ENCODE results near the gene BTBD19.

DNA sequence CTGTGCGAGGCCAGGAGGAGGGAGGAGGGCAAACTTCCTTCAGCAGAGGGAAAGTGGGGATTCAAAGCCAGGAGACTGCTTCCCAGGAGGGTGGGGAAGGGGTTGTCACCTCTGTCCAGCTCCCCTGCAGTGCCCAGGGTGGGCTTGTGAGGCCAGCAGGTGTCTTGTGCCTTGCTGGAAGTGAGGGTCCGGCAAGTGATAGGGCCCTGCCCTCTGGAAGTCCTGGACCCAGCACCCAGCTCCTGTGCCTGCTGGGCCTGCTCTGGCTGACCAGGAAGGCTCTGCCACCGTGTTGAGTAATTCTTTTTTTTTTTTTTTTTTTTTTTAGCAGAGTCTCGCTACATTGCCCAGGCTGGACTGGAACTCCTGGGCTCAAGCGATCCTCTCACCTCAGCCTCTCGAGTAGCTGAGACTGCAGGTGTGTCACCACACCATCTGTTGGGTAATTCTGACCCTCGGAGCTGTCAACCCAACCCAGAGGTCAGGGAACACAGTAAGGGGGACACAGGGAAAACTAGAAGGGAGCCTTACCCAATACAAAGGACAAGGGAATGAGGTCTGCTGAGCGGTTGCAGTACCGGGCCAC is 21.4 kb upstream of the BTBD19 start:
- TF ChIP-seq CTCF (optimal IDR thresholded peaks at IDR 0.05 in 1 of 3, IDR thresholded peaks at IDR 0.05 in 1 of 3, conservative IDR thresholded peaks at IDR 0.05 in 1 of 3; ENCODE audit: extremely low read depth in 1 of 3, insufficient read depth in 2 of 3, low read length in 3 of 3) (no peak), EZH2 (IDR thresholded peaks at IDR 0.05; ENCODE audit: low read length) (no peak)
